ENCODE data around the gene PHLPP2.

The PHLPP2 gene

GRCh38 chr16:71712501-71712900 lies 12.0 kb downstream of the PHLPP2 start:
- H3K9ac ChIP-seq (ENCODE audit: insufficient read length, low read depth): no peak overlapping the region
- H3K4me1 ChIP-seq (ENCODE audit: insufficient read depth, insufficient read length): no peaks in the 10 kb centered on the region
- no peak overlapping the region for H3K4me3 ChIP-seq (ENCODE audit: insufficient read length, low read depth)
- H3K36me3 ChIP-seq (ENCODE audit: insufficient read depth, insufficient read length, low read length): peaks cover 25% of the 10 kb centered on the region
- DNase-seq (ENCODE audit: low read depth, low spot score): no peak
- no peak for TF ChIP-seq ZNF274 (IDR thresholded peaks at IDR 0.05; ENCODE audit: low read depth, low read length)
- no peaks in the 10 kb centered on the region for H3K9me3 ChIP-seq (ENCODE audit: insufficient read depth, low read length)
- no peaks in the 10 kb centered on the region for H3K27me3 ChIP-seq (ENCODE audit: insufficient read depth, insufficient read length)

- no peaks in the 10 kb centered on the region for H3K27me3 ChIP-seq (ENCODE audit: insufficient read depth, insufficient read length)
- no peaks in the 10 kb centered on the region for H3K4me1 ChIP-seq (ENCODE audit: insufficient read depth, insufficient read length)
- H3K4me3 ChIP-seq (ENCODE audit: insufficient read length, low read depth): no peak overlapping the region
- TF ChIP-seq SUZ12 (IDR thresholded peaks at IDR 0.05; ENCODE audit: extremely low read depth, insufficient read depth, insufficient read length): no peak
- no peak for TF ChIP-seq YY1 (IDR thresholded peaks at IDR 0.05; ENCODE audit: insufficient read depth, insufficient read length)
- no peak for TF ChIP-seq ZNF274 (IDR thresholded peaks at IDR 0.05; ENCODE audit: low read depth, low read length)
- no peak overlapping the region for H3K9ac ChIP-seq (ENCODE audit: insufficient read length, low read depth)
- DNase-seq (ENCODE audit: low read depth, low spot score): no peak
- no peaks in the 10 kb centered on the region for H3K9me3 ChIP-seq (ENCODE audit: insufficient read depth, low read length)
- H3K36me3 ChIP-seq (ENCODE audit: insufficient read depth, insufficient read length, low read length): peaks cover 21% of the 10 kb centered on the region
Observed at GRCh38 chr16:71711789-71712188, 12.7 kb downstream of the PHLPP2 start.

GRCh38 chr16:71709229-71709781 lies 15.2 kb downstream of the PHLPP2 start:
- Histone ChIP-seq H3K9me3 (ENCODE audit: insufficient read depth, low read length) (no peaks in the 10 kb centered on the region), H3K36me3 (ENCODE audit: insufficient read depth, insufficient read length, low read length) (peaks cover 13% of the 10 kb centered on the region), H3K27me3 (ENCODE audit: insufficient read depth, insufficient read length) (no peaks in the 10 kb centered on the region), H3K4me1 (ENCODE audit: insufficient read depth, insufficient read length) (no peaks in the 10 kb centered on the region), H3K4me3 (ENCODE audit: insufficient read length, low read depth) (no peak overlapping the region), H3K9ac (ENCODE audit: insufficient read length, low read depth) (no peak overlapping the region)
- DNase-seq (ENCODE audit: low read depth, low spot score): no peak
- TF ChIP-seq ZNF274 (IDR thresholded peaks at IDR 0.05; ENCODE audit: low read depth, low read length) (no peak), YY1 (IDR thresholded peaks at IDR 0.05; ENCODE audit: insufficient read depth, insufficient read length) (no peak)

GRCh38 chr16:71708696-71709095 lies 15.8 kb downstream of the PHLPP2 start:
- H3K4me1 ChIP-seq (ENCODE audit: insufficient read depth, insufficient read length): no peaks in the 10 kb centered on the region
- no peak for DNase-seq (ENCODE audit: low read depth, low spot score)
- H3K9me3 ChIP-seq (ENCODE audit: insufficient read depth, low read length): no peaks in the 10 kb centered on the region
- no peak for TF ChIP-seq YY1 (IDR thresholded peaks at IDR 0.05; ENCODE audit: insufficient read depth, insufficient read length)
- no peak for TF ChIP-seq ZNF274 (IDR thresholded peaks at IDR 0.05; ENCODE audit: low read depth, low read length)
- TF ChIP-seq SUZ12 (IDR thresholded peaks at IDR 0.05; ENCODE audit: extremely low read depth, insufficient read depth, insufficient read length): no peak
- no peak overlapping the region for H3K9ac ChIP-seq (ENCODE audit: insufficient read length, low read depth)
- H3K4me3 ChIP-seq (ENCODE audit: insufficient read length, low read depth): no peak overlapping the region
- no peaks in the 10 kb centered on the region for H3K27me3 ChIP-seq (ENCODE audit: insufficient read depth, insufficient read length)
- H3K36me3 ChIP-seq (ENCODE audit: insufficient read depth, insufficient read length, low read length): peaks cover 11% of the 10 kb centered on the region

- Histone ChIP-seq H3K27me3 (ENCODE audit: insufficient read depth, insufficient read length) (no peaks in the 10 kb centered on the region), H3K4me3 (ENCODE audit: insufficient read length, low read depth) (no peak overlapping the region), H3K4me1 (ENCODE audit: insufficient read depth, insufficient read length) (no peaks in the 10 kb centered on the region), H3K9ac (ENCODE audit: insufficient read length, low read depth) (no peak overlapping the region), H3K36me3 (ENCODE audit: insufficient read depth, insufficient read length, low read length) (peaks cover 6% of the 10 kb centered on the region), H3K9me3 (ENCODE audit: insufficient read depth, low read length) (no peaks in the 10 kb centered on the region)
- TF ChIP-seq YY1 (IDR thresholded peaks at IDR 0.05; ENCODE audit: insufficient read depth, insufficient read length) (no peak), SUZ12 (IDR thresholded peaks at IDR 0.05; ENCODE audit: extremely low read depth, insufficient read depth, insufficient read length) (no peak), ZNF274 (IDR thresholded peaks at IDR 0.05; ENCODE audit: low read depth, low read length) (no peak)
- peak; percentile 54 for DNase-seq (ENCODE audit: low read depth, low spot score)
Observed at GRCh38 chr16:71707199-71707598, 17.3 kb downstream of the PHLPP2 start.

GRCh38 chr16:71706046-71706445 lies 18.5 kb downstream of the PHLPP2 start:
- Histone ChIP-seq H3K4me3 (ENCODE audit: insufficient read length, low read depth) (no peak overlapping the region), H3K9me3 (ENCODE audit: insufficient read depth, low read length) (no peaks in the 10 kb centered on the region), H3K4me1 (ENCODE audit: insufficient read depth, insufficient read length) (no peaks in the 10 kb centered on the region), H3K36me3 (ENCODE audit: insufficient read depth, insufficient read length, low read length) (peaks cover 16% of the 10 kb centered on the region), H3K27me3 (ENCODE audit: insufficient read depth, insufficient read length) (no peaks in the 10 kb centered on the region), H3K9ac (ENCODE audit: insufficient read length, low read depth) (no peak overlapping the region)
- DNase-seq (ENCODE audit: low read depth, low spot score): no peak
- TF ChIP-seq ZNF274 (IDR thresholded peaks at IDR 0.05; ENCODE audit: low read depth, low read length): no peak
- no peak for TF ChIP-seq SUZ12 (IDR thresholded peaks at IDR 0.05; ENCODE audit: extremely low read depth, insufficient read depth, insufficient read length)

- H3K4me3 ChIP-seq (ENCODE audit: insufficient read length, low read depth): no peak overlapping the region
- H3K27me3 ChIP-seq (ENCODE audit: insufficient read depth, insufficient read length): no peaks in the 10 kb centered on the region
- no peak for DNase-seq (ENCODE audit: low read depth, low spot score)
- no peaks in the 10 kb centered on the region for H3K9me3 ChIP-seq (ENCODE audit: insufficient read depth, low read length)
- no peak overlapping the region for H3K9ac ChIP-seq (ENCODE audit: insufficient read length, low read depth)
- TF ChIP-seq YY1 (IDR thresholded peaks at IDR 0.05; ENCODE audit: insufficient read depth, insufficient read length): no peak
- peaks cover 43% of the 10 kb centered on the region for H3K36me3 ChIP-seq (ENCODE audit: insufficient read depth, insufficient read length, low read length)
- H3K4me1 ChIP-seq (ENCODE audit: insufficient read depth, insufficient read length): no peaks in the 10 kb centered on the region
Observed at GRCh38 chr16:71703333-71703732, 21.2 kb downstream of the PHLPP2 start.

- DNase-seq (ENCODE audit: low read depth, low spot score): no peak
- peaks cover 51% of the 10 kb centered on the region for H3K36me3 ChIP-seq (ENCODE audit: insufficient read depth, insufficient read length, low read length)
- TF ChIP-seq ZNF274 (IDR thresholded peaks at IDR 0.05; ENCODE audit: low read depth, low read length) (no peak), YY1 (IDR thresholded peaks at IDR 0.05; ENCODE audit: insufficient read depth, insufficient read length) (no peak), SUZ12 (IDR thresholded peaks at IDR 0.05; ENCODE audit: extremely low read depth, insufficient read depth, insufficient read length) (no peak)
Observed at GRCh38 chr16:71700831-71701230, 23.7 kb downstream of the PHLPP2 start.

More at GRCh38 chr16:71700831-71701230, 23.7 kb downstream of the PHLPP2 start:
- H3K4me1 ChIP-seq (ENCODE audit: insufficient read depth, insufficient read length): no peaks in the 10 kb centered on the region
- H3K9ac ChIP-seq (ENCODE audit: insufficient read length, low read depth): no peak overlapping the region
- no peaks in the 10 kb centered on the region for H3K9me3 ChIP-seq (ENCODE audit: insufficient read depth, low read length)
- H3K27me3 ChIP-seq (ENCODE audit: insufficient read depth, insufficient read length): no peaks in the 10 kb centered on the region
- no peak overlapping the region for H3K4me3 ChIP-seq (ENCODE audit: insufficient read length, low read depth)

Data from NT2/D1 (cell line).